NCI-H2107 (cell line): Measurements from ENCODE around the gene ZNF121.

Experiments
- DNase-seq: peaks from one replicate; lab custom pipeline; 2025; lab: John Stamatoyannopoulos, UW

ZNF121 gene

GRCh38 chr19:9538183-9539058 lies 45.9 kb downstream of the ZNF121 start, which contains the start of gene ZNF426:
Gene ZNF426 (minus strand): TSS chr19:9538645. CDS start chr19:9536232, 2,413 bp downstream.
- DNase-seq, result peak; percentile 62

GRCh38 chr19:9535934-9536333 lies 48.4 kb downstream of the ZNF121 start:
- no peak for DNase-seq

GRCh38 chr19:9531933-9532332 lies 52.4 kb downstream of the ZNF121 start:
- DNase-seq, result no peak

GRCh38 chr19:9528757-9529336 lies 55.5 kb downstream of the ZNF121 start:
- no peak for DNase-seq

- DNase-seq, result no peak
These were observed 60.3 kb downstream of the ZNF121 start for GRCh38 chr19:9523885-9524474.
